ENCODE results near the gene TEK.

The TEK gene

GRCh38 chr9:27179245-27179865 is 70.3 kb downstream of the TEK start:
- DNase-seq (ENCODE audit: low read depth, low spot score) = no peak

GRCh38 chr9:27181381-27181780 is 72.4 kb downstream of the TEK start:
- no peak for DNase-seq (ENCODE audit: low read depth, low spot score)

- DNase-seq (ENCODE audit: low read depth, low spot score) = no peak
These were observed 73.4 kb downstream of the TEK start for GRCh38 chr9:27182421-27182820.

DNA sequence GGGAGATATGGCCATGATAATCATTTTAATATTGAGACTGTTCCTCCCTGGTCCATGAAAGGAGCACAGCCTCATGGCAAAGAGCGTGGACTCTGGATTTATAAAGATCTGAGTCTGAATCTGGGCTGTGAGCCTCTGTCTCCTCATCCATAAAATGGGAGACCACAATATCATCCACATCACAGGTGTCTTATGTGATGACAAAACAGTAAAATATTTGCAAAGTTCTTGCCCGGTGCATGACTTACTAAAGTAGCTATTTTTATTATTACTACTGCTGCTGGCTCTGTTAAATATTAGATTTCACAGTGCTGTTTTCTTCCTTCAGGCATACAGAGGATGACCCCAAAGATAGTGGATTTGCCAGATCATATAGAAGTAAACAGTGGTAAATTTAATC is 74.1 kb downstream of the TEK start:
- no peak for DNase-seq (ENCODE audit: low read depth, low spot score)

GRCh38 chr9:27183701-27184100 is 74.7 kb downstream of the TEK start:
- no peak for DNase-seq (ENCODE audit: low read depth, low spot score)

GRCh38 chr9:27184556-27185351 is 75.7 kb downstream of the TEK start:
- no peak for DNase-seq (ENCODE audit: low read depth, low spot score)

DNA sequence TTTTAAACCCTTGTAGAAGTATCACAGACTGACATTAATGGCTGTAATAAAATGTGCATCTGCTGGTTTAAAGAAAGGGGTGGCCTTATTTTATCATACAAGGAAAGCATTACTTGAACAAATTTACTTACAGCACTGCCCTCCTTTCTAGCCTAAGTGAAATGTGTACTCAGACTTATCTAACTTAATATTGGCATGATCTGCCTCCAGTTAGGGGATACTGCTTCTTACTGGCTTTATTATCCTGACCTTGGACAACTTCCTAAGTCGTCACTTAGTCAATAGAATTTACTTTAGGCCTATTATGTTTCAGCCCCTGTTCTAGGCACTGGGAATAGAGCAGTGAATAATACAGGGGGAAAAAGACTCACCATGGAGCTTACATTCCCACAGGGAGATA is 79.4 kb downstream of the TEK start:
- DNase-seq (ENCODE audit: low read depth, low spot score) = no peak

- no peak for DNase-seq (ENCODE audit: low read depth, low spot score)
These were observed 80.4 kb downstream of the TEK start for GRCh38 chr9:27189426-27189825.

DNA sequence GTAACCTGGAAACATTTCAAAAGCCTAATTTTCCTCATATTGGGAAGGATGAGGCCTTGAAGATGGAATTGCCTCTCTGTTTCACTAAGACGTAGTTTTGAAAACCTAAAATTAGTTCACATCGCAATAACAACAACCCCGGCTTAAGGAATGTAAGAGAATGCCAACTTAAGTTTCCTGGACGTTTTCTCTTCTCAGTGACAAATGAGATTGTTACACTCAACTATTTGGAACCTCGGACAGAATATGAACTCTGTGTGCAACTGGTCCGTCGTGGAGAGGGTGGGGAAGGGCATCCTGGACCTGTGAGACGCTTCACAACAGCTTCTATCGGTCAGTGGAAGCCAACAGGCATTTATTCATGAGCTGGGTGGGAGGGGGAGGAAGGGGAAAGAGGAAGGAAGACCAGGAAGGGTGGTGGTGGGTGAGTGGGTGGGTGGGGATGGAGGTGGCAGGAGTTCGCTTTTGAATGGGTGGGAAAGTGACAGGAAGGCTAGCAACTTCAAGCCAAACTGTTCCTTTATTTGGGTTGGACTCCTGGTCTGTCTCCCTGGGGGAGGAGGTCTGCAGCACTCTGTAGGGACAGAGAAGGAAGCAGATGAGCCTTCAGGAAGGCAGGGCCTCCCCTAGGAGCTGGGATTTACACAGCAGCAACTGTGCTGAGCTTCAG is 83.4 kb downstream of the TEK start:
- no peak for DNase-seq (ENCODE audit: low read depth, low spot score)

GRCh38 chr9:27193886-27194285 is 84.9 kb downstream of the TEK start:
- DNase-seq (ENCODE audit: low read depth, low spot score) = no peak

DNA sequence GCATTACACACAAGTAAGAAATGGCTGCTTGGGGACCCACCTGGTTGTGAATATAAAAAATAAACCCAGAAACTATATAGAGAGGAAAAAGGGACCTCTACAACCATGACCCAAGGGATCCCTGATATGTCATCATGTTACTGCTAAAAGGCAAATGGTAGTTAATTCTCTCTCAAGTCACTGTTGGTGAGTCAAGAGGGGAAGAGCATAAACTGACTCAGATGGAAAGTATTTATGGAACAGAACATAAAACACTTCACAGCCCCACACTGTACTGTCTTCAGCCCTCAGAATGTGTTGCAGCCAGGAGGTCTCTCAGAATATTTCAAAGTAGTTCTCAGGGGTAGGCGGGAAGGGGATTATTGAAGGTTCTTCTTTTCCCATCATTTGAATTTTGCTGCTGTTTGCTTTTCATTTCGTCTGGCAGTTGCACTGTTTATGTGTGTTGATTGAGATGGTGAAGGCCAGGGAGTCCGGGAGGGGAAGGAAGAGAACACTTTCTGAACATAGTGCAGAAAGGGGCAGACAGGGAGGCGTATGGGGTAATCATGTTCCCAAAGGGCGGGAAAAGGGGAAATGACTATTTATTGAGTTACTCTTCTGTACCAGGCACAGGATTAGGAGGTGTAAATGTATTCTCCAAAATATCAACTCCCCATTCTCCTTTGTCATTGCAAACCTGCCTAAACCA is 85.5 kb downstream of the TEK start:
- no peak for DNase-seq (ENCODE audit: low read depth, low spot score)

GRCh38 chr9:27195191-27195590 is 86.2 kb downstream of the TEK start:
- DNase-seq (ENCODE audit: low read depth, low spot score) = no peak

DNA sequence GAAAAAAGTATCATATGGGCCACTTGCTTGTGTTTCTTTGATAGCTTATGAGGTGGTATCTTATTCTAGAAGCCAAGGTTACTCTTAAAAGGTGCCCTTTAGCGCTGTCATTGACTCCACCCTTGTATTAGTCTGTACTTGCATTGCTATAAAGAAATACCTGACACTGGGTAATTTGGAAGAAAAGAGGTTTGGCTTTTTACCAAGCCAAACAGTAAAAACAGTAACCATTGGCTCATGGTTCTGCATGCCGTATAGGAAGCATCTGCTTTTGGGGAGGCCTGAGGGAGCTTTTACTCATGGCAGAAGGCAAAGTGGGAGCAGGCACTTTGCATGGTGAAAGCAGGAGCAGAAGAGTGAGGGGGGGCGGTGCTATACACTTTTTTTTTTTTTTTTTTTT is 87.4 kb downstream of the TEK start:
- DNase-seq (ENCODE audit: low read depth, low spot score) = no peak

DNA sequence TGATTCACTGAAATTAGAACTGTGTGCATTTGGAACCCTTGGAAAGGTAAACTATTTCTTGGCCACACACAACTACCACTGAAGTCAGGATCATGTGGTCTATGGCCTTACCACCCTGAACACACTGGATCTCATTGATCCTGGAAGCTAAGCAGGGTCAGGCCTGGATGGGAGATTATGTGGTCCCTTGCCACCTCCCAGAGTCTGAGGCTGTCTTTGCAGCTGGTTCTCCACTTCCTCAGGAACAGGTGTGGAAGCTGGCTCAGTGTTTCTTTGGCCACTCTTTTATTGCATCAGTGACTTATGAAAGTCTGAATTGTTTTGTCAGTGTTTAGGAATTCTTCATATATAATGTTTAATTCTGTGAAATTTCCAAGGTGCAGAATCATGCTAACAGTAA is 89.2 kb downstream of the TEK start:
- DNase-seq (ENCODE audit: low read depth, low spot score) = no peak

- no peak for DNase-seq (ENCODE audit: low read depth, low spot score)
These were observed 93.0 kb downstream of the TEK start for GRCh38 chr9:27202056-27202455.

DNA sequence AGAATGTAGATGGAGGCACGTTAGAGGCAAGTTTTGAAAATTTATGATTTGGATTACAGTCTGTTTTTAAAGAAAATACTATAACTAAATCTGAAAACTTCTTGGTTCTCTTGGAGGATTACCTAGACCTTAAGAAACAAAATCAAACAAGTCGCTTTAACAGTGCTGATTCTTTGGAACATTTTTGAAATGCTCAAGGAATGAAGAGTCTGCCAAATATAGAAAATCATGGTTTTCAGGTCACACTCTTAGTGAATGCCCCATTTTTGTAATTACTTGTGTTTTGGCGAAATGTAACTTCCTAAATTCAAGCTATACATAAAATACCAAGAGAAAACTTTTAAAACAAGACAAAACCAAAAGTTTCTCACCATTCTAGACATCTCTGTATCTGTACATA is 94.8 kb downstream of the TEK start:
- DNase-seq (ENCODE audit: low read depth, low spot score) = no peak

GRCh38 chr9:27204578-27204977 is 95.6 kb downstream of the TEK start:
- no peak for DNase-seq (ENCODE audit: low read depth, low spot score)

DNA sequence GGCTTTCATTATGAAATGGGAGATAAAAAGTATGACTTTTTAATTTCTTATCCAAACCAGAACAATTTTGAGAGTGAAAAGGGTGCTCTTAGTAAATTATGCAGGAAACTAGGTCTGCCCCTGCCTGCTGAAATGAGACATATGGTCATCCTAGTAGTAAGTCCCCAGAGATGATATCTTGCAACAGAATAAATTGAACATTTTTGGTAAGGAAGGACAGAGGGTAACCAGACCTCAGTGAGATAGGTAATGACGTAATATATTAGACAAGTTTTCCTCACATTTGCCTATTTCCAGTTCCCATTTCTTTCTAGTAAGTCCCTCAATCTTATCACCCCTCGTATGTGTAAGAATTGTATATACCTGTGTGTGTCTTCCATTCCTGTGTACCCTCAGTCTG is 96.2 kb downstream of the TEK start:
- no peak for DNase-seq (ENCODE audit: low read depth, low spot score)

DNA sequence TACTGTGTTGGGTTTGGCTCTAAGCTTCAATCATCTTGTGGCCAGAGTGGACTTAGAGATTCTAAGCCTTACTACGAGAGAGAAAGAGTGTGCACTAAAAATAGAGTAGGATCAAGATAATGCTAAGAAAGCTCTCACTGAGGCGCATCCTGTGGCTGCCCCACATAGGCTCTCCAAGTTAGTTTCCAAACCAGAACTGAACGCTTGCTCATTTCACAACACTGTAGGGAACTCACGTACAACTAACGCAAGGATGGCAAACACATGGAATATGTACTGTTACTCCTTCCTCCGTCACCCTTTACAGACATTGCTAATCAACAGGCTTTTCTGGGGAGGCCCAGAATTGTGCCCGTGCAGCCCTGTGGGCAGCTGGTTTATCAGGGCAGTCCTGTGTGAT is 97.0 kb downstream of the TEK start:
- no peak for DNase-seq (ENCODE audit: low read depth, low spot score)

DNA sequence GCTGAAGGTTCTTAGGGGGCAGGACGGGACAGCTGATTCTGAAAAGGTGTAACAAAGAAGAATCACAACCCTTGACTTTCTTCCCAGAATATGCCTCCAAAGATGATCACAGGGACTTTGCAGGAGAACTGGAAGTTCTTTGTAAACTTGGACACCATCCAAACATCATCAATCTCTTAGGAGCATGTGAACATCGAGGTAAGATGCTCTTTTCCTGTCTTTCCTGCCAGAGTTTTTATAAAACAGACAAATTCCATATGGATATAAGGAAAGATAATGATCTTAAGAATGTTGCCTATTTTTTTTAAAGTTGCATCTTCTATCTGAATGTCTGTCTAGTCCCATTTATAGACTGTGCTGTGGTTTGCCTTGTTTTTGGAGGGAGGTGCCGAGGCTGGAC is 100.0 kb downstream of the TEK start:
- no peak for DNase-seq (ENCODE audit: low read depth, low spot score)

DNA sequence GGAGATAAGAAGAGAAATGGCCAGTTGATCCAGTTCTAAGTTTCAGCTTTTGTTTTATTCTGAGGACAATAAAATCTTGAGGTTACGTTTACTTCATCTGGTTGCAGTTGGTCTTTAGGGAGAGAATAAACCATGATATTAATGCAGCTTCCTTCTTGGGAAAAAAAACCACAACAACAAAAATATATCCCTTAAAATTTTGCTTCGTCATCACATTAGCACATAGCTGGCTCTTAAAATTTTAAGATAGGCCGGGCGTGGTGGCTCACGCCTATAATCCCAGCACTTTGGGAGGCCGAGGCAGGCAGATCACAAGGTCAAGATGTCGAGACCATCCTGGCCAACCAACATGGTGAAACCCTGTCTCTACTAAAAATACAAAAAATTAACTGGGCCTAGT is 101.6 kb downstream of the TEK start:
- no peak for DNase-seq (ENCODE audit: low read depth, low spot score)

GRCh38 chr9:27212191-27212590 is 103.2 kb downstream of the TEK start:
- no peak for DNase-seq (ENCODE audit: low read depth, low spot score)

Data from iPS DF 19.7 (cell line).